Smooth muscle cell (in vitro differentiated cells): ENCODE results near the gene SYNPO. TPM values are rescaled to one million over a fixed set of nuclear protein-coding genes. Genes with fewer than 3 reads are reported as not detected.

Source experiments
- DNase-seq: peaks from one replicate; lab custom pipeline; 2025; ENCODE audit not compliant: unreplicated experiment; lab: John Stamatoyannopoulos, UW
- H2AFZ ChIP-seq: fragments of 200-600 bp; sonication (generic); 2 replicates; pipeline ENCODE4 v1.6.0; 2016; ENCODE audit warnings: antibody characterized with exemption, low read depth, mild to moderate bottlenecking
- H3F3A ChIP-seq: fragments of 200-600 bp; sonication (generic); 2 replicates; pipeline ENCODE4 v1.6.0; 2017; ENCODE audit warnings: antibody characterized with exemption, low read depth
- H3K27ac ChIP-seq: fragments of 200-600 bp; sonication (generic); 2 replicates; pipeline ENCODE4 v1.5.1; 2016; ENCODE audit warnings: low read depth, mild to moderate bottlenecking
- H3K27me3 ChIP-seq: fragments of 200-600 bp; sonication (generic); 2 replicates; pipeline ENCODE4 v1.6.1; 2016; ENCODE audit warnings: low read depth, mild to moderate bottlenecking
- H3K36me3 ChIP-seq: fragments of 200-600 bp; sonication (generic); 2 replicates; pipeline ENCODE4 v1.5.1; 2016; ENCODE audit warnings: low read depth
- H3K4me1 ChIP-seq: fragments of 200-600 bp; sonication (generic); 2 replicates; pipeline ENCODE4 v1.5.1; 2016; ENCODE audit warnings: low read depth
- H3K4me2 ChIP-seq: fragments of 200-600 bp; sonication (generic); 2 replicates; pipeline ENCODE4 v1.6.0; 2016; ENCODE audit warnings: mild to moderate bottlenecking
- H3K4me3 ChIP-seq: fragments of 200-600 bp; sonication (generic); 2 replicates; pipeline ENCODE4 v1.5.1; 2016; ENCODE audit warnings: mild to moderate bottlenecking
- H3K79me2 ChIP-seq: fragments of 200-600 bp; sonication (generic); 2 replicates; pipeline ENCODE4 v1.6.0; 2016; ENCODE audit warnings: low read depth, mild to moderate bottlenecking
- H3K9ac ChIP-seq: fragments of 200-600 bp; sonication (generic); 2 replicates; pipeline ENCODE4 v1.6.0; 2016; ENCODE audit warnings: low read depth
- H3K9me3 ChIP-seq: fragments of 200-600 bp; sonication (generic); replicated peaks from 2 replicates; pipeline ENCODE4 v1.5.1; 2016; ENCODE audit warnings: low read depth
- H4K20me1 ChIP-seq: fragments of 200-600 bp; sonication (generic); 2 replicates; pipeline ENCODE4 v1.6.0; 2016; ENCODE audit warnings: low read depth
- CTCF ChIP-seq: fragments of 200-600 bp; sonication (generic); IDR thresholded peaks from 2 replicates; pipeline ENCODE4 v1.5.1; 2017; ENCODE audit warnings: borderline replicate concordance, mild to moderate bottlenecking, antibody characterized with exemption; ENCODE audit not compliant: insufficient read depth, poor library complexity, severe bottlenecking
- WGBS: methylation state at CpG from one replicate; pipeline ENCODE4 v1.1.7; 2016; ENCODE audit warnings: low lambda C conversion rate; 5-methylcytosine and 5-hydroxymethylcytosine counted together
- polyA plus RNA-seq: library from polyadenylated mRNA; unstranded; fragments of >200 nt; fragmentation: Nextera tagmentation; extraction: Ambion mirVana; gene quantifications from 2 replicates; pipeline ENCODE4 v1.2.1, GENCODE V29; 2016
- total RNA-seq: library from RNA; depleted of rRNA; stranded (reverse); fragments of >200 nt; gene quantifications from 2 replicates; pipeline ENCODE4 v1.2.3, GENCODE V29; 2014

Gene SYNPO
- total and polyA plus RNA-seq, 2 experiments from 2014 or later = 34.2 to 46.4 TPM

GRCh38 chr5:150674341-150674821 lies 33.9 kb downstream of the SYNPO start:
- no peaks in the 10 kb centered on the region for H3K27me3 ChIP-seq
- H3K79me2 ChIP-seq = no peaks in the 10 kb centered on the region
- peaks cover 19% of the 10 kb centered on the region for H3F3A ChIP-seq
- no peaks in the 10 kb centered on the region for H3K36me3 ChIP-seq
- no peaks in the 10 kb centered on the region for H4K20me1 ChIP-seq
- no peaks in the 10 kb centered on the region for H3K9me3 ChIP-seq
- H3K9ac ChIP-seq = peak overlapping the region; percentile 41
- no peak overlapping the region for H3K4me3 ChIP-seq
- H3K4me1 ChIP-seq = peaks cover 5% of the 10 kb centered on the region
- no peak overlapping the region for H2AFZ ChIP-seq
- no peak for TF ChIP-seq CTCF
- 67% methylated on average over 4 of the region's 4 CpGs for whole genome bisulfite sequencing
- DNase-seq = no peak
- peak overlapping the region; percentile 92 for H3K27ac ChIP-seq
- peak overlapping the region; percentile 67 for H3K4me2 ChIP-seq

GRCh38 chr5:150675069-150675468 lies 34.6 kb downstream of the SYNPO start:
- Histone ChIP-seq H3K9ac (no peak overlapping the region), H3K79me2 (no peaks in the 10 kb centered on the region), H3K27ac (peak overlapping the region; percentile 92), H3K9me3 (no peaks in the 10 kb centered on the region), H3K4me2 (peak overlapping the region; percentile 67), H3K4me1 (peaks cover 5% of the 10 kb centered on the region), H3K27me3 (no peaks in the 10 kb centered on the region), H4K20me1 (no peaks in the 10 kb centered on the region), H3K36me3 (no peaks in the 10 kb centered on the region), H3K4me3 (no peak overlapping the region), H3F3A (peaks cover 19% of the 10 kb centered on the region), H2AFZ (no peak overlapping the region)
- WGBS = 80% methylated on average over 6 of the region's 6 CpGs
- no peak for DNase-seq
- TF ChIP-seq CTCF = no peak

GRCh38 chr5:150676578-150676977 lies 36.1 kb downstream of the SYNPO start:
- no peaks in the 10 kb centered on the region for H4K20me1 ChIP-seq
- peaks cover 19% of the 10 kb centered on the region for H3F3A ChIP-seq
- H3K36me3 ChIP-seq = no peaks in the 10 kb centered on the region
- H3K4me3 ChIP-seq = no peak overlapping the region
- H3K79me2 ChIP-seq = no peaks in the 10 kb centered on the region
- H3K27ac ChIP-seq = no peak overlapping the region
- 94% methylated on average over 9 of the region's 9 CpGs for WGBS
- no peaks in the 10 kb centered on the region for H3K27me3 ChIP-seq
- H3K9ac ChIP-seq = no peak overlapping the region
- no peak overlapping the region for H3K4me2 ChIP-seq
- no peak overlapping the region for H2AFZ ChIP-seq
- DNase-seq = no peak
- peaks cover 5% of the 10 kb centered on the region for H3K4me1 ChIP-seq
- no peak for TF ChIP-seq CTCF
- no peaks in the 10 kb centered on the region for H3K9me3 ChIP-seq

- H3K27ac ChIP-seq = no peak overlapping the region
- no peak overlapping the region for H3K9ac ChIP-seq
- DNase-seq = no peak
- H3K79me2 ChIP-seq = no peaks in the 10 kb centered on the region
- no peak overlapping the region for H2AFZ ChIP-seq
- WGBS = 100% methylated on average over 1 of the region's 1 CpG
- peaks cover 32% of the 10 kb centered on the region for H3K36me3 ChIP-seq
- TF ChIP-seq CTCF = no peak
- H3F3A ChIP-seq = peaks cover 5% of the 10 kb centered on the region
- H3K4me1 ChIP-seq = no peaks in the 10 kb centered on the region
- H3K9me3 ChIP-seq = no peaks in the 10 kb centered on the region
- no peak overlapping the region for H3K4me3 ChIP-seq
- H3K4me2 ChIP-seq = no peak overlapping the region
- H3K27me3 ChIP-seq = no peaks in the 10 kb centered on the region
- no peaks in the 10 kb centered on the region for H4K20me1 ChIP-seq
These were observed 48.7 kb downstream of the SYNPO start for GRCh38 chr5:150689120-150689519.
